Right cardiac atrium (tissue), 5 donors: ENCODE measurements around the gene FRY. TPM values are rescaled to one million over a fixed set of nuclear protein-coding genes. Genes with fewer than 3 reads are reported as not detected.

Source experiments
- ATAC-seq, 2 donors: fragments of 200-7000 bp; cut with Tn5 transposase; one replicate each; pipeline versions ENCODE4 v1.8.0 to v1.9.1; 2020; ENCODE audit warnings: moderate library complexity in 2 of 2, mild to moderate bottlenecking in 1 of 2
- DNase-seq, 3 donors: peaks; one replicate each; pipeline ENCODE4 v3.0.0-alpha.2; 2020
- H3K27ac ChIP-seq: one replicate; pipeline ENCODE4 v1.5.1; 2013; ENCODE audit warnings: mild to moderate bottlenecking, low read length, control low read depth, moderate library complexity
- H3K27me3 ChIP-seq: one replicate; pipeline ENCODE4 v1.6.1; 2013; ENCODE audit not compliant: control insufficient read depth, insufficient read depth
- H3K4me1 ChIP-seq: one replicate; pipeline ENCODE4 v1.6.1; 2013; ENCODE audit warnings: low read length; ENCODE audit not compliant: control insufficient read depth, insufficient read depth
- H3K4me3 ChIP-seq: one replicate; pipeline ENCODE4 v1.5.1; 2013; ENCODE audit warnings: low read length, control low read depth
- H3K9me3 ChIP-seq: one replicate; pipeline ENCODE4 v1.6.1; 2013; ENCODE audit warnings: low read length; ENCODE audit not compliant: control insufficient read depth
- WGBS: extraction: QIAGEN DNeasy Blood & Tissue Kit; methylation state at CpG from one replicate; pipeline ENCODE4 v1.1.7; 2013; 5-methylcytosine and 5-hydroxymethylcytosine counted together
- intact Hi-C, 4 donors: fragments of 100-400 bp; cut with DNase I; formaldehyde crosslinking; loops; one replicate each; pipeline versions ENCODE4 v1.11.0 to v1.14.0; 2022 to 2023
- polyA plus RNA-seq: library from polyadenylated mRNA; stranded (reverse); fragments of 200-250 nt; gene quantifications from one replicate; pipeline ENCODE4 v1.2.3, GENCODE V29; 2013
- total RNA-seq, 4 donors: library from RNA; stranded (reverse); fragmentation: NEBNext Ultra II Directional; extraction: Animal tissue kit (Norgen Biotek cat#: 25700); gene quantifications; one replicate each; pipeline ENCODE4 v1.2.1, GENCODE V29; 2021
- donor health status: healthy with polysubstance abuse.
- donor health status: DM: no; HTN: yes; CAD: no.
- donor health status: DM: no; HTN: no; CAD: no.
- donor health status: DM: no; HTN: yes; CAD: no; lungs with severe emphysema.
- donor health status: DM: yes; HTN: yes; CAD: no.

The FRY gene
- total and polyA plus RNA-seq, 5 donors: 29.0 to 139 (median 113) TPM

GRCh38 chr13:32028711-32029110 is 2.9 kb upstream of the FRY start:
- DNase-seq: no peak
- Histone ChIP-seq H3K9me3 (no peaks in the 10 kb centered on the region), H3K4me1 (no peaks in the 10 kb centered on the region), H3K4me3 (no peak overlapping the region), H3K27ac (no peak overlapping the region), H3K27me3 (no peaks in the 10 kb centered on the region)
- no peak for ATAC-seq
- intact Hi-C loops: no loop called here
- 95% methylated on average over 3 of the region's 3 CpGs for WGBS

GRCh38 chr13:32029684-32030083 is 1.9 kb upstream of the FRY start:
- WGBS: 94% methylated on average over 6 of the region's 6 CpGs
- DNase-seq (peak in 1 of 3 donors; percentile 43), ATAC-seq (no peak)
- H3K27ac ChIP-seq: no peak overlapping the region
- H3K9me3 ChIP-seq: no peaks in the 10 kb centered on the region
- no peaks in the 10 kb centered on the region for H3K4me1 ChIP-seq
- intact Hi-C loops: loop anchor here in 1 of 4 donors (10.0 kb wide), 1 partner anchor 115 kb away; no protein-coding TSS in a partner anchor
- no peak overlapping the region for H3K4me3 ChIP-seq
- H3K27me3 ChIP-seq: no peaks in the 10 kb centered on the region

DNA sequence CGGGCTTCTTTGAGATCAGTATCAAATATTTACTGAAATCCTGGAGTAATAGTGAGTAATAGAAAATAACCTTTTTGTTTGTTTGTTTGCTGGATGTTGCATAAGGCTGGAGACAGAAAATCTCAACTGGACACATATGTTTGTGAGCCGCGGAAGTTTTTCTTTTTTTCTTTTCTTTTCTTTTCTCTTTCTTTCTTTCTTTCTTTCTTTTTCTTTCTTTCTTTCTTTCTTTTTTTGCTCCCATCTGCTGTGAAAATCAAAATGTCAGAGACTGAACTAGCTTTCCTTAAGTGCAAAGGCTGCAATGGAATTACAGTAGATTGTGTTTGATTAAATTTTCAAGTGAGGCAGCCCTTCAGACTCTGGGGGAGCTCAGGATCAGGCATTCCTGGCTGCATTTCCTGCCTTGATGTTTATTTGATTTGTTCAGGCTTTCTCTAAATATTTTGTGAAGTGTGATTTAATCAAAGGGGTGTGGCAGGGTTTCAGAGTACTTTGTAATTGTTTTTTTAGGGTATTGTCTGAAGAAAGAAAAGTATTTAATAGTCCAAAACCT is 319 bp downstream of the FRY start:
- ATAC-seq: no peak

DNA sequence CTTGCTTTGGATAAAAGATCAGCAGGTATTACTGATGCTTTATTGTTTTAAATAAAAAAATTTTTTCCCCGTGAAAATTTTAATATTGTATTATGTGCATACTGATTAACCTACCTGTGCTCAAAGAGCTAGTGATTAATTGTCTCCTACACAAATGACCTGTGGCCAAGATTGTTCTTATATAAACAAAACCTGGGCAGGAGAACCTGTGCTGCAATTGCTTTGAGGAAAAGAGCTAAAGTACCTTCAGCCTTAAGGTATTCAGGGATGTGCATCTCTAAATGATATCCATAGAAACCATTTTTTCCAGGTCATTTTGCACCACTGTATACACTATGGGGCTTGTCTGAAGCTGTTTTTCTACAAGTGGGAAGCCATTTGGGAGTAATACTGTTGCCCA is 1.2 kb downstream of the FRY start:
- no peak overlapping the region for H3K4me3 ChIP-seq
- no peak overlapping the region for H3K27ac ChIP-seq
- intact Hi-C loops: loop anchor here in 1 of 4 donors (10.0 kb wide), 1 partner anchor 112 kb away; no protein-coding TSS in a partner anchor
- ATAC-seq: no peak
- H3K4me1 ChIP-seq: peaks cover 2% of the 10 kb centered on the region
- no peak for DNase-seq
- H3K27me3 ChIP-seq: no peaks in the 10 kb centered on the region
- 72% methylated on average over 1 of the region's 1 CpG for WGBS
- no peaks in the 10 kb centered on the region for H3K9me3 ChIP-seq

More for the DNA sequence above, 319 bp downstream of the FRY start:
- H3K4me1 ChIP-seq: peaks cover 2% of the 10 kb centered on the region
- H3K27me3 ChIP-seq: no peaks in the 10 kb centered on the region
- DNase-seq: no peak
- H3K27ac ChIP-seq: peak overlapping the region; percentile 57
- no peaks in the 10 kb centered on the region for H3K9me3 ChIP-seq
- peak overlapping the region; percentile 80 for H3K4me3 ChIP-seq
- WGBS: 22% methylated on average over 3 of the region's 3 CpGs
- intact Hi-C loops: loop anchor here in 1 of 4 donors (10.0 kb wide), 1 partner anchor 113 kb away; no protein-coding TSS in a partner anchor

- intact Hi-C loops: loop anchor here in 1 of 4 donors (10.0 kb wide), 1 partner anchor 111 kb away; no protein-coding TSS in a partner anchor
Measured at GRCh38 chr13:32033744-32034143, 2.2 kb downstream of the FRY start.

GRCh38 chr13:32035716-32036115 is 4.1 kb downstream of the FRY start:
- no peak for DNase-seq
- no peak for ATAC-seq
- 76% methylated on average over 2 of the region's 2 CpGs for WGBS
- H3K4me3 ChIP-seq: no peak overlapping the region
- H3K27me3 ChIP-seq: no peaks in the 10 kb centered on the region
- intact Hi-C loops: loop anchor here in 1 of 4 donors (10.0 kb wide), 1 partner anchor 109 kb away; no protein-coding TSS in a partner anchor
- no peak overlapping the region for H3K27ac ChIP-seq
- H3K9me3 ChIP-seq: no peaks in the 10 kb centered on the region
- H3K4me1 ChIP-seq: peaks cover 2% of the 10 kb centered on the region

More at GRCh38 chr13:32033744-32034143, 2.2 kb downstream of the FRY start:
- no peak for ATAC-seq
- no peaks in the 10 kb centered on the region for H3K27me3 ChIP-seq
- 95% methylated on average over 3 of the region's 3 CpGs for WGBS
- DNase-seq: no peak
- no peak overlapping the region for H3K4me3 ChIP-seq
- no peaks in the 10 kb centered on the region for H3K9me3 ChIP-seq
- no peak overlapping the region for H3K27ac ChIP-seq
- peaks cover 2% of the 10 kb centered on the region for H3K4me1 ChIP-seq

- 57% methylated on average over 4 of the region's 4 CpGs for WGBS
- Histone ChIP-seq H3K27ac (no peak overlapping the region), H3K27me3 (no peaks in the 10 kb centered on the region), H3K9me3 (no peaks in the 10 kb centered on the region), H3K4me3 (no peak overlapping the region), H3K4me1 (peaks cover 2% of the 10 kb centered on the region)
- DNase-seq (no peak), ATAC-seq (peak in 1 of 2 donors; percentile 57)
- intact Hi-C loops: loop anchor here in 1 of 4 donors (10.0 kb wide), 1 partner anchor 109 kb away; no protein-coding TSS in a partner anchor
Measured at GRCh38 chr13:32036126-32036695, 4.6 kb downstream of the FRY start.

- no peak for DNase-seq
- no peak overlapping the region for H3K27ac ChIP-seq
- no peak for ATAC-seq
- H3K4me3 ChIP-seq: no peak overlapping the region
- H3K27me3 ChIP-seq: no peaks in the 10 kb centered on the region
- H3K4me1 ChIP-seq: peaks cover 2% of the 10 kb centered on the region
- H3K9me3 ChIP-seq: no peaks in the 10 kb centered on the region
- intact Hi-C loops: loop anchor here in 1 of 4 donors (10.0 kb wide), 1 partner anchor 108 kb away; no protein-coding TSS in a partner anchor
- WGBS: 43% methylated on average over 2 of the region's 2 CpGs
Measured at GRCh38 chr13:32036757-32037156, 5.2 kb downstream of the FRY start.

- Histone ChIP-seq H3K27ac (no peak overlapping the region), H3K9me3 (no peaks in the 10 kb centered on the region), H3K4me3 (no peak overlapping the region), H3K4me1 (peaks cover 2% of the 10 kb centered on the region), H3K27me3 (no peaks in the 10 kb centered on the region)
- DNase-seq (no peak), ATAC-seq (no peak)
- WGBS: 54% methylated on average over 2 of the region's 2 CpGs
- intact Hi-C loops: loop anchor here in 1 of 4 donors (10.0 kb wide), 1 partner anchor 107 kb away; no protein-coding TSS in a partner anchor
Measured at GRCh38 chr13:32037471-32037870, 5.9 kb downstream of the FRY start.

DNA sequence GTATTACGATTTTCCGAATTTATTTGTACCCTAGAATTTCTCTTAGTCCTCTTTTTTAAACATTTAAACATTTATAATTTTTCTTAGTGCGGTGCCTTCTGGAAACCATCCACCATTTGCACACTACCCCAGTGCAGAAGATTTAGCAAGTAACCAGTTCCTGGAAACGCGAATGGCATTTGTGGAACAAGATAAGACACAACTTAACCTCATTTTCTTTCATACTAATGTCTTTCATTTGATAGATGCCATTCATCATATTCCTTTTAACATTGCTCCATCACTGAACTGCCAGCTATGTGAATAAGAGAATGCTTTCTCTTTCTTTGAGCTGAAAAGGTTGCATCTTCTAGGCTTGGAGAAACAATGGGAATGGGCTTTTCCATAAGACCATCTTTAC is 6.8 kb downstream of the FRY start:
- Histone ChIP-seq H3K27ac (no peak overlapping the region), H3K4me1 (peaks cover 2% of the 10 kb centered on the region), H3K27me3 (no peaks in the 10 kb centered on the region), H3K9me3 (no peaks in the 10 kb centered on the region), H3K4me3 (no peak overlapping the region)
- ATAC-seq (no peak), DNase-seq (no peak)
- intact Hi-C loops: loop anchor here in 1 of 4 donors (10.0 kb wide), 1 partner anchor 106 kb away; no protein-coding TSS in a partner anchor
- 78% methylated on average over 5 of the region's 5 CpGs for WGBS

- H3K4me1 ChIP-seq: peaks cover 2% of the 10 kb centered on the region
- H3K27ac ChIP-seq: no peak overlapping the region
- no peak for ATAC-seq
- no peak overlapping the region for H3K4me3 ChIP-seq
- H3K27me3 ChIP-seq: no peaks in the 10 kb centered on the region
- intact Hi-C loops: loop anchor here in 1 of 4 donors (10.0 kb wide), 1 partner anchor 106 kb away; no protein-coding TSS in a partner anchor
- DNase-seq: no peak
- no peaks in the 10 kb centered on the region for H3K9me3 ChIP-seq
Measured at GRCh38 chr13:32039056-32039455, 7.5 kb downstream of the FRY start.
